Hepatocyte (in vitro differentiated cells): ENCODE data around the gene CACNB4. TPM values are rescaled to one million over a fixed set of nuclear protein-coding genes. Genes with fewer than 3 reads are reported as not detected.

Experiments
- DNase-seq: peaks from one replicate; pipeline ENCODE4 v3.0.0-alpha.2; 2016; ENCODE audit warnings: low spot score
- H2AFZ ChIP-seq: fragments of 200-600 bp; sonication (generic); 2 replicates; pipeline ENCODE4 v1.6.0; 2016; ENCODE audit warnings: antibody characterized with exemption, mild to moderate bottlenecking
- H3K27ac ChIP-seq: fragments of 200-600 bp; sonication (generic); 2 replicates; pipeline ENCODE4 v1.5.1; 2016; ENCODE audit warnings: mild to moderate bottlenecking
- H3K27me3 ChIP-seq: fragments of 200-600 bp; sonication (generic); 2 replicates; pipeline ENCODE4 v1.6.1; 2016
- H3K36me3 ChIP-seq: fragments of 200-600 bp; sonication (generic); replicated peaks from 2 replicates; pipeline ENCODE4 v1.5.1; 2016; ENCODE audit warnings: low read depth; ENCODE audit not compliant: insufficient read depth
- H3K4me1 ChIP-seq: fragments of 200-600 bp; sonication (generic); 2 replicates; pipeline ENCODE4 v1.5.1; 2016; ENCODE audit warnings: mild to moderate bottlenecking, moderate library complexity; ENCODE audit not compliant: insufficient read depth
- H3K4me2 ChIP-seq: fragments of 200-600 bp; sonication (generic); 2 replicates; pipeline ENCODE4 v1.6.0; 2016
- H3K4me3 ChIP-seq: fragments of 200-600 bp; sonication (generic); 2 replicates; pipeline ENCODE4 v1.5.1; 2016; ENCODE audit warnings: mild to moderate bottlenecking
- H3K79me2 ChIP-seq: fragments of 200-600 bp; sonication (generic); 2 replicates; pipeline ENCODE4 v1.6.0; 2017; ENCODE audit warnings: mild to moderate bottlenecking
- H3K9me2 ChIP-seq: fragments of 200-600 bp; sonication (generic); replicated peaks from 2 replicates; pipeline ENCODE4 v1.6.0; 2017; ENCODE audit warnings: mild to moderate bottlenecking; ENCODE audit not compliant: insufficient read depth
- H3K9me3 ChIP-seq: fragments of 200-600 bp; sonication (generic); 2 replicates; pipeline ENCODE4 v1.5.1; 2016; ENCODE audit warnings: low read depth, mild to moderate bottlenecking
- H4K20me1 ChIP-seq: fragments of 200-600 bp; sonication (generic); 2 replicates; pipeline ENCODE4 v1.6.0; 2016; ENCODE audit warnings: mild to moderate bottlenecking; ENCODE audit not compliant: insufficient read depth, poor library complexity, severe bottlenecking
- EZH2 ChIP-seq: fragments of 200-600 bp; sonication (generic); IDR thresholded peaks from 2 replicates; pipeline ENCODE4 v1.6.1; 2016; ENCODE audit warnings: antibody characterized with exemption, mild to moderate bottlenecking, borderline replicate concordance
- EZH2phosphoT487 ChIP-seq: fragments of 200-600 bp; sonication (generic); IDR thresholded peaks from one replicate; pipeline ENCODE4 v1.6.1; 2018; ENCODE audit warnings: antibody characterized with exemption, mild to moderate bottlenecking, low read depth, moderate library complexity; ENCODE audit not compliant: unreplicated experiment, severe bottlenecking
- WGBS: methylation state at CpG from one replicate; pipeline ENCODE4 v1.1.6; 2016; ENCODE audit warnings: low lambda C conversion rate; ENCODE audit errors: missing lambda C conversion rate; 5-methylcytosine and 5-hydroxymethylcytosine counted together
- polyA plus RNA-seq: library from polyadenylated mRNA; unstranded; fragments of >200 nt; fragmentation: Nextera tagmentation; extraction: Ambion mirVana; gene quantifications from 2 replicates; pipeline ENCODE4 v1.2.1, GENCODE V29; 2016
- total RNA-seq: library from RNA; depleted of rRNA; stranded (reverse); fragments of >200 nt; gene quantifications from 2 replicates; pipeline ENCODE4 v1.2.3, GENCODE V29; 2014
- TF ChIP-seq, protein P1 (sequence below): fragments of 200-600 bp; sonication (generic); IDR thresholded peaks from 2 replicates; pipeline ENCODE4 v1.5.1; 2016; ENCODE audit warnings: antibody characterized with exemption, mild to moderate bottlenecking; ENCODE audit not compliant: poor library complexity

CACNB4 gene
- total and polyA plus RNA-seq, 2 experiments from 2014 or later: 0.85 to 4.0 TPM

DNA sequence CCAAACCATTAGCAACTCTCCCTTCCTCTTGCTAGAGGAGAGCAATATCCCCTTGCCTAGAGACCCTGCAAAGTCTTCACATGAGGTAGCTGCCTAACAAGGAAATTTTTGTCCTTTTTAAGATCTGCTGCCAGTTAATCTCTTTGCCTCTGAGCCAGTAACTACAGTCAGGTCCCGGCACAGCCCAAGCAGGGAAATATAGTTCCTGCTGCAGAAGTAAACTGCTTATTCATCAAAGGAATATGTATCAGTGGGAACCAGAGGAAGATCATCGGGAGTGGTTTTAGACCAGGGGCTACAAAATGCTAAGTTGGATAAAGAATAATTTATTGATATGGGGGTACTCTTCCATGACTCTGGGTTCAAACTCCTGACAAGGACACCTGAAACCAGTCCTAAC, 30.6 kb downstream of the CACNB4 start:
- Histone ChIP-seq H4K20me1 (no peaks in the 10 kb centered on the region), H3K9me2 (no peaks in the 10 kb centered on the region), H3K27ac (no peak overlapping the region), H3K4me1 (no peaks in the 10 kb centered on the region), H2AFZ (no peak overlapping the region), H3K4me3 (no peak overlapping the region), H3K9me3 (no peaks in the 10 kb centered on the region), H3K79me2 (no peaks in the 10 kb centered on the region), H3K36me3 (no peaks in the 10 kb centered on the region), H3K27me3 (no peaks in the 10 kb centered on the region), H3K4me2 (no peak overlapping the region)
- 71% methylated on average over 2 of the region's 2 CpGs for WGBS
- TF ChIP-seq EZH2phosphoT487 (no peak), EZH2 (no peak)
- TF ChIP-seq, protein P1, sequence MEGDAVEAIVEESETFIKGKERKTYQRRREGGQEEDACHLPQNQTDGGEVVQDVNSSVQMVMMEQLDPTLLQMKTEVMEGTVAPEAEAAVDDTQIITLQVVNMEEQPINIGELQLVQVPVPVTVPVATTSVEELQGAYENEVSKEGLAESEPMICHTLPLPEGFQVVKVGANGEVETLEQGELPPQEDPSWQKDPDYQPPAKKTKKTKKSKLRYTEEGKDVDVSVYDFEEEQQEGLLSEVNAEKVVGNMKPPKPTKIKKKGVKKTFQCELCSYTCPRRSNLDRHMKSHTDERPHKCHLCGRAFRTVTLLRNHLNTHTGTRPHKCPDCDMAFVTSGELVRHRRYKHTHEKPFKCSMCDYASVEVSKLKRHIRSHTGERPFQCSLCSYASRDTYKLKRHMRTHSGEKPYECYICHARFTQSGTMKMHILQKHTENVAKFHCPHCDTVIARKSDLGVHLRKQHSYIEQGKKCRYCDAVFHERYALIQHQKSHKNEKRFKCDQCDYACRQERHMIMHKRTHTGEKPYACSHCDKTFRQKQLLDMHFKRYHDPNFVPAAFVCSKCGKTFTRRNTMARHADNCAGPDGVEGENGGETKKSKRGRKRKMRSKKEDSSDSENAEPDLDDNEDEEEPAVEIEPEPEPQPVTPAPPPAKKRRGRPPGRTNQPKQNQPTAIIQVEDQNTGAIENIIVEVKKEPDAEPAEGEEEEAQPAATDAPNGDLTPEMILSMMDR: no peak
- DNase-seq: no peak

DNA sequence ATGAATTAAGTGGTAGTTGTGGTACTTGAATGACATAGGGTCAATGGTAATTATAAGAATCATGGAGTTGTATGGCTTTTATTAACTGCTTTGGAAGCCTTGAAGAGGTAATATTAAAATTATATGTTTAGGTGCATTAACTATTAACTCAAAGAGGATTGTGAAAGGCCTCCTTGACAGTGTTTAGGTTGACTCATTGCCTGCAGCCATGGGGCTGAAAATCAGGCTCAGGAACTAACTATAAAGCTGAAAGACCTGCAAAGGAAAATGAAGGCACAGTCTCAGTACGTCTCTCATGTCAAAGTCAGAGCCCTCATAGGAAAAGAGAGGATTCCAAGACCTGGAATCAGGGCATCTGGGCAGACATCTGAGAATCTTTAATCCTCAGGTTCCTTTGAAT, 31.0 kb downstream of the CACNB4 start:
- Histone ChIP-seq H2AFZ (no peak overlapping the region), H3K36me3 (no peaks in the 10 kb centered on the region), H3K79me2 (no peaks in the 10 kb centered on the region), H4K20me1 (no peaks in the 10 kb centered on the region), H3K4me2 (no peak overlapping the region), H3K9me3 (no peaks in the 10 kb centered on the region), H3K4me3 (no peak overlapping the region), H3K4me1 (no peaks in the 10 kb centered on the region), H3K9me2 (no peaks in the 10 kb centered on the region), H3K27ac (no peak overlapping the region), H3K27me3 (no peaks in the 10 kb centered on the region)
- TF ChIP-seq EZH2: no peak
- TF ChIP-seq EZH2phosphoT487: no peak
- DNase-seq: no peak
- 70% methylated on average over 1 of the region's 1 CpG for WGBS

DNA sequence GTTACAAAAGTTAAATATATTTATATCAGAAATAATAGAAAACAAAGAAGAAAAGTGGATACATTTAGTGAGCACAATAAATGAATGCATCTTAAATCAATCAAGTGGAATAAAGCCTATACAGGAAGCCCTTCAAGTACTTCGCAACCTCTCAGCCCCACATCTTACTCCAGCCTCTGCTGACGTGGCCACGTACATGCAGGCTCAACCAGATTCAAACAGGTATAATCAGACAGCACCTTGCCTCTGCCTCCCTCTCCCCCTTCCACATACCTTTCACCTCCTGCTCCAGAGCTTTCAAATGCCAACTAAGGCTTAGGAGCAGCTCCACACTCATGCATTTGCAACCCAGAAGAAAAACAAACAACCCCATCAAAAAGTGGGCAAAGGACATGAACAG, 32.9 kb downstream of the CACNB4 start:
- no peak overlapping the region for H3K4me2 ChIP-seq
- H4K20me1 ChIP-seq: no peaks in the 10 kb centered on the region
- H3K36me3 ChIP-seq: no peaks in the 10 kb centered on the region
- no peak overlapping the region for H3K27ac ChIP-seq
- no peaks in the 10 kb centered on the region for H3K9me2 ChIP-seq
- H2AFZ ChIP-seq: no peak overlapping the region
- TF ChIP-seq EZH2 (no peak), EZH2phosphoT487 (no peak)
- TF ChIP-seq, protein P1: no peak
- H3K4me1 ChIP-seq: no peaks in the 10 kb centered on the region
- no peak overlapping the region for H3K4me3 ChIP-seq
- H3K79me2 ChIP-seq: no peaks in the 10 kb centered on the region
- DNase-seq: no peak
- no peaks in the 10 kb centered on the region for H3K27me3 ChIP-seq
- WGBS: 95% methylated on average over 3 of the region's 3 CpGs
- H3K9me3 ChIP-seq: no peaks in the 10 kb centered on the region

DNA sequence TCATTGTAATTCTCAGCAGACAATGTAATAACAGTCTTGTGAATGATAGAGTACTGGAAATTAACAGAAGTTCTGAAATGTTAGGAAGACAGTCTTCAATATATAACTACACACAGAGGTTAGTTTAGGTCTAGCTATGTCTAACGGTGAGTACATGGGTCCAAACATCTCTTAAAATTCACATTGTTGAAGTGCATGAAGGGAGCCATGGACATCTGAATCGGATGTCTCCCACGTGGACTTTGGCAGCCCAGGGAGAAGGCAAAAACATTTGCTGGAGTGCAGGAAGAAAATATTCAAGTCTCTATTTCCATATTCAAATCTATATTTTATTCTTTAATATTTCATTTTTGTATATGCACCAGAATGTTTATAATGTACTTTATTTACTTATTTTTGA, 34.8 kb downstream of the CACNB4 start:
- no peak for DNase-seq
- H3K79me2 ChIP-seq: no peaks in the 10 kb centered on the region
- no peaks in the 10 kb centered on the region for H3K4me1 ChIP-seq
- no peak overlapping the region for H2AFZ ChIP-seq
- TF ChIP-seq EZH2phosphoT487 (no peak), EZH2 (no peak)
- TF ChIP-seq, protein P1: no peak
- H3K36me3 ChIP-seq: no peaks in the 10 kb centered on the region
- no peak overlapping the region for H3K27ac ChIP-seq
- no peak overlapping the region for H3K4me3 ChIP-seq
- WGBS: 92% methylated on average over 3 of the region's 3 CpGs
- no peaks in the 10 kb centered on the region for H4K20me1 ChIP-seq
- no peak overlapping the region for H3K4me2 ChIP-seq
- no peaks in the 10 kb centered on the region for H3K9me3 ChIP-seq
- no peaks in the 10 kb centered on the region for H3K9me2 ChIP-seq
- H3K27me3 ChIP-seq: no peaks in the 10 kb centered on the region
